Neural cell (in vitro differentiated cells): ENCODE data around the gene RBM10. TPM values are rescaled to one million over a fixed set of nuclear protein-coding genes. Genes with fewer than 3 reads are reported as not detected.

Source experiments
- H2AFZ ChIP-seq: fragments of 200-600, 300-800 bp; sonication (generic), shearing (Covaris generic); 2 replicates; pipeline ENCODE4 v1.6.0; 2014; ENCODE audit warnings: low read depth, mild to moderate bottlenecking, antibody characterized with exemption, low read length, moderate library complexity
- H3F3A ChIP-seq: fragments of 200-600 bp; shearing (Covaris generic); 2 replicates; pipeline ENCODE4 v1.6.1; 2016; ENCODE audit warnings: mild to moderate bottlenecking, moderate library complexity, mixed read lengths, antibody characterized with exemption, low read length; ENCODE audit not compliant: insufficient read depth, poor library complexity, severe bottlenecking
- H3K27ac ChIP-seq: fragments of 200-600, 300-800 bp; sonication (generic), shearing (Covaris generic); 2 replicates; pipeline ENCODE4 v1.5.1; 2014; ENCODE audit warnings: mild to moderate bottlenecking, low read length, moderate library complexity
- H3K27me3 ChIP-seq: fragments of 300-800, 200-600 bp; sonication (generic), shearing (Covaris generic); 2 replicates; pipeline ENCODE4 v1.6.0; 2014; ENCODE audit warnings: mild to moderate bottlenecking, low read depth, low read length, moderate library complexity; ENCODE audit not compliant: insufficient read depth
- H3K36me3 ChIP-seq: fragments of 300-800, 200-600 bp; sonication (generic), shearing (Covaris generic); 2 replicates; pipeline ENCODE4 v1.5.1; 2014; ENCODE audit warnings: mild to moderate bottlenecking, antibody characterized with exemption, low read length, moderate library complexity; ENCODE audit not compliant: insufficient read depth
- H3K4me2 ChIP-seq: fragments of 300-800, 200-600 bp; sonication (generic), shearing (Covaris generic); 2 replicates; pipeline ENCODE4 v1.6.0; 2014; ENCODE audit warnings: mild to moderate bottlenecking, low read length
- H3K4me3 ChIP-seq: fragments of 300-800, 200-600 bp; sonication (generic), shearing (Covaris generic); 2 replicates; pipeline ENCODE4 v1.5.1; 2014; ENCODE audit warnings: mild to moderate bottlenecking, low read length, moderate library complexity
- H3K79me2 ChIP-seq: fragments of 200-600 bp; shearing (Covaris generic); replicated peaks from 2 replicates; pipeline ENCODE4 v1.6.0; 2014; ENCODE audit warnings: mild to moderate bottlenecking, low read length, moderate library complexity; ENCODE audit not compliant: insufficient read depth
- H3K9ac ChIP-seq: fragments of 300-800, 200-600 bp; sonication (generic), shearing (Covaris generic); 2 replicates; pipeline ENCODE4 v1.6.1; 2016; ENCODE audit warnings: mild to moderate bottlenecking, low read length, mixed read lengths
- H3K9me2 ChIP-seq: fragments of 200-600 bp; shearing (Covaris generic); 2 replicates; pipeline ENCODE4 v1.6.1; 2016; ENCODE audit warnings: mild to moderate bottlenecking, low read length, mixed read lengths; ENCODE audit not compliant: insufficient read depth
- H3K9me3 ChIP-seq: fragments of 200-600, 300-800 bp; sonication (generic), shearing (Covaris generic); 2 replicates; pipeline ENCODE4 v1.6.1; 2016; ENCODE audit warnings: mild to moderate bottlenecking, mixed run types, low read length, moderate library complexity, mixed read lengths
- H4K20me1 ChIP-seq: fragments of 200-600 bp; shearing (Covaris generic); 2 replicates; pipeline ENCODE4 v1.6.1; 2016; ENCODE audit warnings: mild to moderate bottlenecking, mixed run types; ENCODE audit not compliant: insufficient read depth
- EP300 ChIP-seq: fragments of 450-650 bp; conservative IDR thresholded peaks from 2 replicates; pipeline ENCODE4 v1.6.1; 2014; ENCODE audit warnings: antibody characterized with exemption, mild to moderate bottlenecking, moderate library complexity; ENCODE audit not compliant: poor library complexity, severe bottlenecking
- EZH2 ChIP-seq: fragments of 200-600, 300-800 bp; shearing (Covaris generic), sonication (generic); IDR thresholded peaks from 2 replicates; pipeline ENCODE4 v1.6.1; 2014; ENCODE audit warnings: antibody characterized with exemption, low read length, borderline replicate concordance, mild to moderate bottlenecking; ENCODE audit not compliant: insufficient read depth, poor library complexity, severe bottlenecking
- MXI1 ChIP-seq: fragments of 450-650 bp; conservative IDR thresholded peaks from 2 replicates; pipeline ENCODE4 v1.6.1; 2014; ENCODE audit warnings: antibody characterized with exemption, mild to moderate bottlenecking; ENCODE audit not compliant: poor library complexity, severe bottlenecking
- POLR2AphosphoS5 ChIP-seq: IDR thresholded peaks from 2 replicates; pipeline ENCODE4 v1.6.1; 2012
- RAD21 ChIP-seq: fragments of 450-650 bp; conservative IDR thresholded peaks from 2 replicates; pipeline ENCODE4 v1.6.1; 2014; ENCODE audit warnings: antibody characterized with exemption, mild to moderate bottlenecking, moderate library complexity
- SMC3 ChIP-seq: fragments of 450-650 bp; conservative IDR thresholded peaks from 2 replicates; pipeline ENCODE4 v1.6.1; 2014; ENCODE audit warnings: antibody characterized with exemption, mild to moderate bottlenecking, moderate library complexity; ENCODE audit not compliant: poor library complexity
- TAF1 ChIP-seq: IDR thresholded peaks from 2 replicates; pipeline ENCODE4 v1.6.1; 2012; ENCODE audit warnings: low read depth
- polyA plus RNA-seq: library from polyadenylated mRNA; depleted of rRNA; stranded (reverse); fragments of >200 nt; gene quantifications from 2 replicates; pipeline ENCODE4 v1.2.3, GENCODE V29; 2014
- small RNA-seq, 3 experiments: library from RNA; depleted of rRNA; stranded (forward); fragments of <200 nt; gene quantifications; one replicate each; pipeline ENCODE3, GENCODE V24; 2012
- TF ChIP-seq, protein P1 (sequence below): fragments of 450-650 bp; IDR thresholded peaks from 2 replicates; pipeline ENCODE4 v1.5.1; 2014; ENCODE audit warnings: antibody characterized with exemption, mild to moderate bottlenecking, moderate library complexity; ENCODE audit not compliant: poor library complexity, severe bottlenecking
- TF ChIP-seq, protein P2 (sequence below): IDR thresholded peaks from 2 replicates; pipeline ENCODE4 v1.6.1; 2012; ENCODE audit warnings: borderline replicate concordance

Gene RBM10
- polyA plus RNA-seq, 1 donor from 2014 or later: 53.1 TPM

DNA sequence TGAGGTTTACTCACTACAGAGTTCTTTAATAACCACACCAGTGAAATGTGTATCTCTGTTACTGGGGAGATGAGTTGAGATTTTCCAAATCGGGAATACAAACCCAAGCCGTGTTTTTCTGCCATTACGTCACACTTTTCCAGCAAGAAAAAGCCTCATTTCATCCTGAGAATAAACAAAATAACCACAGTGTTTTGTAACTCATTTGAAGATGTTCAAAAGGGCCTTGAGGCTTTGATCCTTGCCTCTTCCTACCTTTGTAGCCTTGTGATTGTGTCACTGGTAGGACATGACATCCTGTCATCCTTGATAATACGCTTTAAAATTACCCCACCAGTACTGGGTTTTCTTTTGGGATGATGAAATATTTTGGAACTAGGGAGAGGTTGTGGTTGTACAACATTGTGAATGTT is 90.7 kb downstream of the RBM10 start:
- TF ChIP-seq, protein P1, sequence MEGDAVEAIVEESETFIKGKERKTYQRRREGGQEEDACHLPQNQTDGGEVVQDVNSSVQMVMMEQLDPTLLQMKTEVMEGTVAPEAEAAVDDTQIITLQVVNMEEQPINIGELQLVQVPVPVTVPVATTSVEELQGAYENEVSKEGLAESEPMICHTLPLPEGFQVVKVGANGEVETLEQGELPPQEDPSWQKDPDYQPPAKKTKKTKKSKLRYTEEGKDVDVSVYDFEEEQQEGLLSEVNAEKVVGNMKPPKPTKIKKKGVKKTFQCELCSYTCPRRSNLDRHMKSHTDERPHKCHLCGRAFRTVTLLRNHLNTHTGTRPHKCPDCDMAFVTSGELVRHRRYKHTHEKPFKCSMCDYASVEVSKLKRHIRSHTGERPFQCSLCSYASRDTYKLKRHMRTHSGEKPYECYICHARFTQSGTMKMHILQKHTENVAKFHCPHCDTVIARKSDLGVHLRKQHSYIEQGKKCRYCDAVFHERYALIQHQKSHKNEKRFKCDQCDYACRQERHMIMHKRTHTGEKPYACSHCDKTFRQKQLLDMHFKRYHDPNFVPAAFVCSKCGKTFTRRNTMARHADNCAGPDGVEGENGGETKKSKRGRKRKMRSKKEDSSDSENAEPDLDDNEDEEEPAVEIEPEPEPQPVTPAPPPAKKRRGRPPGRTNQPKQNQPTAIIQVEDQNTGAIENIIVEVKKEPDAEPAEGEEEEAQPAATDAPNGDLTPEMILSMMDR: no peak
- TF ChIP-seq MXI1: no peak
- TF ChIP-seq, protein P2, sequence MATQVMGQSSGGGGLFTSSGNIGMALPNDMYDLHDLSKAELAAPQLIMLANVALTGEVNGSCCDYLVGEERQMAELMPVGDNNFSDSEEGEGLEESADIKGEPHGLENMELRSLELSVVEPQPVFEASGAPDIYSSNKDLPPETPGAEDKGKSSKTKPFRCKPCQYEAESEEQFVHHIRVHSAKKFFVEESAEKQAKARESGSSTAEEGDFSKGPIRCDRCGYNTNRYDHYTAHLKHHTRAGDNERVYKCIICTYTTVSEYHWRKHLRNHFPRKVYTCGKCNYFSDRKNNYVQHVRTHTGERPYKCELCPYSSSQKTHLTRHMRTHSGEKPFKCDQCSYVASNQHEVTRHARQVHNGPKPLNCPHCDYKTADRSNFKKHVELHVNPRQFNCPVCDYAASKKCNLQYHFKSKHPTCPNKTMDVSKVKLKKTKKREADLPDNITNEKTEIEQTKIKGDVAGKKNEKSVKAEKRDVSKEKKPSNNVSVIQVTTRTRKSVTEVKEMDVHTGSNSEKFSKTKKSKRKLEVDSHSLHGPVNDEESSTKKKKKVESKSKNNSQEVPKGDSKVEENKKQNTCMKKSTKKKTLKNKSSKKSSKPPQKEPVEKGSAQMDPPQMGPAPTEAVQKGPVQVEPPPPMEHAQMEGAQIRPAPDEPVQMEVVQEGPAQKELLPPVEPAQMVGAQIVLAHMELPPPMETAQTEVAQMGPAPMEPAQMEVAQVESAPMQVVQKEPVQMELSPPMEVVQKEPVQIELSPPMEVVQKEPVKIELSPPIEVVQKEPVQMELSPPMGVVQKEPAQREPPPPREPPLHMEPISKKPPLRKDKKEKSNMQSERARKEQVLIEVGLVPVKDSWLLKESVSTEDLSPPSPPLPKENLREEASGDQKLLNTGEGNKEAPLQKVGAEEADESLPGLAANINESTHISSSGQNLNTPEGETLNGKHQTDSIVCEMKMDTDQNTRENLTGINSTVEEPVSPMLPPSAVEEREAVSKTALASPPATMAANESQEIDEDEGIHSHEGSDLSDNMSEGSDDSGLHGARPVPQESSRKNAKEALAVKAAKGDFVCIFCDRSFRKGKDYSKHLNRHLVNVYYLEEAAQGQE: no peak
- TF ChIP-seq TAF1: no peak
- no peak for TF ChIP-seq RAD21
- no peak for TF ChIP-seq POLR2AphosphoS5
- no peak for TF ChIP-seq EP300
- TF ChIP-seq EZH2: no peak
- no peak for TF ChIP-seq SMC3
- H4K20me1 ChIP-seq: no peaks in the 10 kb centered on the region
- H3K4me2 ChIP-seq: peak overlapping the region; percentile 48
- no peaks in the 10 kb centered on the region for H3K36me3 ChIP-seq
- H3K9me2 ChIP-seq: no peaks in the 10 kb centered on the region
- no peaks in the 10 kb centered on the region for H3F3A ChIP-seq
- H3K4me3 ChIP-seq: peak overlapping the region; percentile 83
- H3K27me3 ChIP-seq: no peaks in the 10 kb centered on the region
- no peaks in the 10 kb centered on the region for H3K9me3 ChIP-seq
- peaks cover 55% of the 10 kb centered on the region for H3K79me2 ChIP-seq
- H3K27ac ChIP-seq: peak overlapping the region; percentile 98
- no peak overlapping the region for H2AFZ ChIP-seq
- peak overlapping the region; percentile 20 for H3K9ac ChIP-seq

Small RNA genes within 50 kb of the gene (small RNA-seq; reads per million reads assigned to genes)
- 0 to 1.1 (median 0.10) reads per million in 3 experiments for gene RNU12-2P

Other genes with a start within 250 kb of the RBM10 start
- 6.8 and 7.7 TPM in 2 replicates for gene JADE3, start 232.8 kb upstream of the RBM10 start, polyA plus RNA-seq
- 1.5 TPM in 1 of 2 replicates, not detected in the other for gene RGN, start 66.8 kb upstream of the RBM10 start, polyA plus RNA-seq
- 184 and 195 TPM in 2 replicates for gene NDUFB11, start 519 bp upstream of the RBM10 start, polyA plus RNA-seq
- 132 and 150 TPM in 2 replicates for gene UBA1, start 48.6 kb downstream of the RBM10 start, polyA plus RNA-seq
- 97.8 and 99.0 TPM in 2 replicates for gene CDK16, start 73.5 kb downstream of the RBM10 start, polyA plus RNA-seq
- gene USP11, start 87.8 kb downstream of the RBM10 start, polyA plus RNA-seq: 184 and 215 TPM in 2 replicates
- 3.5 and 3.8 TPM in 2 replicates for gene ZNF157, start 225.4 kb downstream of the RBM10 start, polyA plus RNA-seq